ENCODE data around the gene TAOK2.

- no peak for TF ChIP-seq POLR2A (IDR thresholded peaks at IDR 0.05)
- TF ChIP-seq, protein P1, sequence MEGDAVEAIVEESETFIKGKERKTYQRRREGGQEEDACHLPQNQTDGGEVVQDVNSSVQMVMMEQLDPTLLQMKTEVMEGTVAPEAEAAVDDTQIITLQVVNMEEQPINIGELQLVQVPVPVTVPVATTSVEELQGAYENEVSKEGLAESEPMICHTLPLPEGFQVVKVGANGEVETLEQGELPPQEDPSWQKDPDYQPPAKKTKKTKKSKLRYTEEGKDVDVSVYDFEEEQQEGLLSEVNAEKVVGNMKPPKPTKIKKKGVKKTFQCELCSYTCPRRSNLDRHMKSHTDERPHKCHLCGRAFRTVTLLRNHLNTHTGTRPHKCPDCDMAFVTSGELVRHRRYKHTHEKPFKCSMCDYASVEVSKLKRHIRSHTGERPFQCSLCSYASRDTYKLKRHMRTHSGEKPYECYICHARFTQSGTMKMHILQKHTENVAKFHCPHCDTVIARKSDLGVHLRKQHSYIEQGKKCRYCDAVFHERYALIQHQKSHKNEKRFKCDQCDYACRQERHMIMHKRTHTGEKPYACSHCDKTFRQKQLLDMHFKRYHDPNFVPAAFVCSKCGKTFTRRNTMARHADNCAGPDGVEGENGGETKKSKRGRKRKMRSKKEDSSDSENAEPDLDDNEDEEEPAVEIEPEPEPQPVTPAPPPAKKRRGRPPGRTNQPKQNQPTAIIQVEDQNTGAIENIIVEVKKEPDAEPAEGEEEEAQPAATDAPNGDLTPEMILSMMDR (IDR thresholded peaks at IDR 0.05), result no peak
Observed at GRCh38 chr16:29995324-29995910, 21.7 kb downstream of the TAOK2 start, which contains the start of gene HIRIP3.

Data from testis (tissue), 2 donors.